ENCODE data around the gene CDCP1.
"Not testable (repeated sequence)": the region's sequence is repeated elsewhere in the genome, so short reads cannot be mapped to it uniquely, and the experiment has no call there.

CDCP1 gene

DNA sequence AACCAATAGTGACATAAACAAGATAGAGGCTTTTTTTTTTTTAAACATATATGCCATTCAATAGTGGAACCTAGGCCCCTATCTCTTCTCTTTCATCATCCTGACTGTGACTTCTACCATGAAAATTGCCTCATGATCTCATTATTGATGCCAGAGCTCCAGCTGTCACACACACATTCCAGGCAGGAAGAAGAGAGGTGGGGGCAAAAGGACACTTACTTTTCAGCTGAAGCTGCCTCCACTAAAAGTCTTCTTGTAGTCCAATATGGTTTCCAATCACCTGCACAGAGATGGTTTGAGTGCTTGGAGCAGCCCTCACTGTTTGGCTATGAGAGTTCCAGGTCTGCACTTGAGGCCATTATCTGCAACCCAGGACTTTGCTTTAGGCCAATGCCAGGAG lies 75.1 kb downstream of the CDCP1 start:
- Histone ChIP-seq H3K27ac (no peak overlapping the region), H3K4me3 (no peak overlapping the region)

DNA sequence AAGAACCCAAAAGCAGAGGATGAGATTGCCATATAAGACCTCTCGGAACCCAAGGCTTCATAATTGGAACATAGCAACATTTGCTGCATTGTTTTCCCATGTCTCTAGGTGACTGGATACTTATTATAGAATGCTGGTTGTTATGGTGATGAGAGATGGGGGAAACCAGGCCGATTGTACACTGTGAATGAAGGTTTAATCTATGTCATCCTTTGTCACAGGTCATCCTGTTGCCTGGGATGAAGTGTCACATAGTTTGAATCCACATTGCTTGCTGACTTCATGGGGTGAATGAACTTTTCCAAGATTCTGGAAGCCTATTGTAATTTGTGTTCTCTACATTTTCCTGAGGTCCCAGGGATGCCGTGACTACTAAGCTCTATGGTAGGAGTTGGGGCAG lies 78.2 kb downstream of the CDCP1 start:
- H3K27ac ChIP-seq, result no peak overlapping the region
- no peak overlapping the region for H3K4me3 ChIP-seq

DNA sequence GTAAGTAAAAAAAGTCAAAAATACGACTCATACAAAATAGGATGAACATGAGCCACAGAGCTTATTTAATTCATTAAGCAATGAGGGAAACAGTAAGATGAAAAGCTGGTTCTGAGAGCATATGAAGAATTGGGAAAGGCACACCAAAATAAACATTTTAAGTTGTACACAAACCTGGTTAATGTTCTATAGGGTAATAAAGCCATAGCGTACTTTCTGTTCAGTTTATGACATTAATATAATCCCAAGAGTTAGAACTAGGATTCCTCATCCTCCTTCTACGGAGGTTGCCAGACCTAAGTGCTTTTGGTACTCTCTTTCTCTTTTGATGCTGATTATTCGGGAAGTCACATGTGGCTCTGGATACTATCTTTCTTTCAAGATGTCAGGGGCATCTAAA lies 78.7 kb downstream of the CDCP1 start:
- Histone ChIP-seq H3K4me3 (no peak overlapping the region), H3K27ac (no peak overlapping the region)

DNA sequence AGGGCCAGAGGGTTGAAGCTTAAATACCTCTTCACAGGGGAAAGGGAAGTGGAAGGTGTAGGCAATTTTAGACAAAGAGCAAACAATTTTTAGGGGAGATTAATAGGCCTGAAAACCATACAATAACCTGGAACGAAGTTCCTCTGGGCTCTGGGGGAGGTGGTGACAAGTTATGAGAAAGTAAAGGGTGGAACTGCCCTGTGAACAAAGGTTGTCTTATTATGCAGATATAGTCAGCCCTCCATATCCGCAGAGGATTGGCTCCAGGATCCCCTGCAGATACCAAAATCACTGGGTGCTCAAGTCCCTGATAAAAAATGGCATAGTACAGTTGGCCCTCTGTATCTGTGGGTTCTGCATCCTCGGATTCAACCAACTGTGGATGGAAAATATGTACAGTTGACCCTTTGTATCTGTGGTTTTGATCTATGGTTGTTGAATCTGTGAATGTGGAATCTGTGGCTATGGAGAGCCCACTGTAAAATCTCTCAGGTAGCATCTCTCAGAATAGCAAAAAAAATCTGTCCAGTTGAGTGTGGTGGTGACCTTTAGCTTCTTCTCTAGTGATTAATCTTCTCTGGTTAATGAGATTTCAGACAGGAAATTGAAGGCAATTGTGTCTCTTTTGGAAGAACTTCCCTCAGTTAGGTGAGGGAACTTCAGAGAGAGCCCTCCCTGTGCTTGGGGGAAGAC lies 79.9 kb downstream of the CDCP1 start:
- H3K27ac ChIP-seq, result peak overlapping the region in 2 of 21 experiments; percentile 80 to 83
- H3K4me3 ChIP-seq, result no peak overlapping the region

DNA sequence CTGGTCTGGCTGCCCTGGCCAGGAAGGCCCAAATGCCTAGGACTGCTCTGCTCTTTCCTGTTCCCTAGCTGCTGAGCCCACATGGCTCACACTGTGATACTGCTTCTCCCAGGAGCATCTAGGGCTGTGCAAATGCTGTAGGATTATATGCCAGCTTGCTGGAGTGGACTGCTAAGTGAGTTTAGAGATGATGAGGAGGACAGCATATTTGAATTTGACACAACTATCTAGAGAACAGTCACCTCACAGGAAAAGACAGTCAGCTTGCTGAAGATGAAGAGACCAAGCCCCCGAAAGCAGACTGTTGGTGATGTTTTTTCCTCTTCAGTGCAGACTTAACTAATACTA lies 80.8 kb downstream of the CDCP1 start:
- H3K4me3 ChIP-seq, result no peak overlapping the region
- peak overlapping the region in 17 of 21 experiments; percentile 19 to 83 (median 62) for H3K27ac ChIP-seq

DNA sequence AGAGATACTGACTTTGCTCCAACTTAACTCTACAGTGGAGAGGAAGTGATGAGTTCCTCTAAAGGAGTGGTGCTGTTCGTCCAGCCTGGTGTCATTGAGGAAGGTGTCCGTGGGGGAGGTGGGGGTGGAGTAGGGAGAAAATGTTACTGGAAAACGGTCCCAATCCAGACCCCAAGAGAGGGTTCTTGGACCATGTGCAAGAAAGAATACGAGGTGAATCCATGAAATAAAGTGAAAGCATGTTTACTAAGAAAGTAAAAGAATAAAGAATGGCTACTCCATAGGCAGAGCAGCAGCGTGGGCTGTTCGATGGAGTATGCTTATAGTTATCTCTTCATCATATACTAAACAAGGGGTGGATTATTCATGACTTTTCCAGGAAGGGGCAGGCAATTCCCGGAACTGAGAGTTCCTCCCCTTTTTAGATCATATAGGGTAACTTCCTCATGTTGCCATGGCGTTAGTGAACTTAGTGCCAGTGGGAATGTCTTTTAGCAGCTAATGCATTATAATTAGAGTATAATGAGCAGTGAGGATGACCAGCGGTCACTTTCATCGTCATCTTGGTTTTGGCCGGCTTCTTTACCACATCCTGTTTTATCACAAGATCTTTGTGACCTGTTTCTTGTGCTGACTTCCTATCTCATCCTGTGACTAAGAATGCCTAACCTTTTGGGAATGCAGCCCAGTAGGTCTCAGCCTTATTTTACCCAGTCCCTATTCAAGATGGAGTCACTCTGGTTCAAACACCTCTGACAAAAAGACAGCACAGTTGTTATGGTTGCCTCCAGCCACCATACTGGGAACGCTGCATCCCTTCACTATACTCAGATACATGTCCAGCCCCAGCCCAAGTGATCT lies 81.4 kb downstream of the CDCP1 start:
- H3K27ac ChIP-seq, result peak overlapping the region in 18 of 21 experiments; percentile 12 to 83 (median 62)
- no peak overlapping the region for H3K4me3 ChIP-seq

DNA sequence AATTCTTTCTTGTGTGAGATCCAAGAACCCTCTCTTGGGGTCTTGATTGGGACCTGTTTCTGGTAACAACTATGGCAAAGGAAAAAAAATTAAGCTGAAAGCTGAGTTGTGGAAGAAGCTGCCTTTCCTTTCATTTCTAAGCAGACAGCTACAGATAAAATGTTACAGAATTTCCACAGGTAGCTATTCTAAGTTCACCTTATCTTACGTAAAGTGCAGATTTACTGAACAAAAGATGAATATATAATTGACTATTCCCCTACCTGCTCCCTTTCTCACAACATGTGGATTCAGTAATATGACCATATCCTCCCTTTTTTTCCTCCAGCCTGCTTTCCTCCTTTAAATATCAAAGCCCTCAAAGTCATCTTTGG lies 83.5 kb downstream of the CDCP1 start:
- peak overlapping the region in 13 of 21 experiments; percentile 7 to 83 (median 34) for H3K27ac ChIP-seq
- H3K4me3 ChIP-seq, result no peak overlapping the region

DNA sequence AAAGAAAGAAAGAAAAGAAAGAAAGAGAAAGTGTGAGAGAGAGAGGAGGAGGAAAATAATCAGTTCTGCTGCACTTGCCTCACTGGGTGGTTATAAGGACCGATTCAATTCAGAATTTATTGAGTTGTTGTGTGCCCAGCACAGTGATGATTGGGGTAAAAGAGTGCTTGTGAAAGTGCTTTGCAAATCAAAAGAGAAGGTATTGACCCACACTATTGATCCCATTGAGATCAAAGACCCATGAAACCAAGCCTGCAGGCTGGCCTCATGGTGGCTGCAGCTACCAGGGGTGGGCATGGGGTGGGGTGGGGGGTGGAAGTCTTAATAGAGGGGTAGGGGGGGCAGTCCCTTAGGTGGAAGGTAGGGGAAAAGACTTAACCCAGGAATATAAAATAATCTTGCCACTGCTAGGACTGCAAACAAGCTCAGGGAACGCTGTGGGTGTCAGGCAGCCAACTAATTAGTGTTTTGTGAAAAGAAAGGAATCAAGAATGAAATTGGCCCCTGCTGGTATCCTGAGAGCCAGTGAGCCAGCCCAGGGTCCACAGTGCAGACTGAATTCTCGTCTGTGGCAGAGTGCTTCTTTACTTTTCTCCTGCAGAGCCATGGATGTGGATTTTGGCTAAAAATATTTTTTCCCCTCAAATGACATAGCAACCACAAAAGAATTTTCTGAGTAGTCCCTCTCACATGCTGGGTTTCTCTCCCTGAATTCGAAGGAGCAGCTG lies 85.8 kb downstream of the CDCP1 start:
- Histone ChIP-seq H3K27ac (peak overlapping the region in 6 of 21 experiments; percentile 0 to 78 (median 40)), H3K4me3 (no peak overlapping the region)

DNA sequence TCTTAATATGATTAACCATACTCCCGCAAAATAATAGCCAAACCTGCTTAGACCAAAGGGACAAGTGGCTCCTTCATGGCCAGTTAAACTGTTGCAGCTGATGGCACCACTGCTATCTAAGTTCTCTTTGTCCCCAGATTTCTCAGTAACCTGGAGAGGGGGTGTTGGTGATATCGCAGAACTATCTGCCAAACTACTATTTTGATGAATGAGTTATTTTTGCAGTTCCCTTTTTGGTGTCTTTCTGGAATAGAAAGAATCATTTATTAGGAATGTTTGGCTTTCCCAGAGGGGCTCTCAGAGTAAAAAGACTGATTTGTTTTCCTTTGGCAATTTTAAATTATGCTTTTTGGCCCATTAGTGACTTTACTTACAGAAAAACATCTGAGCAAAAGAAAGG lies 87.0 kb downstream of the CDCP1 start:
- Histone ChIP-seq H3K4me3 (no peak overlapping the region), H3K27ac (peak overlapping the region in 1 of 21 experiments; percentile 34)

DNA sequence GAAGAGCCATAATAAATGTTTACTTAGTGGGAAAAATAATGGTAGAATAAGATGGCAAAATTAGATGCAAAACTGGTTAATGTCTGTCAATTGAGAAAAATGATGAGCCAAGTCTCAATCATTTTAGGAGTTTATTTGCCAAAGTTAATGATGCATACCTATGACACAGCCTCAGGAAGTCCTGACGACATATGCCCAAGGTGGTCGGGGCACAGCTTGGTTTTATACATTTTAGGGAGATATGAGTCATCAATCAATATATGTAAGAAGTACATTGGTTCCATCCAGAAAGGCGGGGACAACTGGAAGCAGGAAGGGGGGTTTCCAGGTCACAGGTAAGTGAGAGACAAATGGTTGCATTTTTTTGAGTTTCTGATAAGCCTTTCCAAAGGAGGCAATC lies 88.6 kb downstream of the CDCP1 start:
- H3K4me3 ChIP-seq, result no peak overlapping the region
- peak overlapping the region in 2 of 21 experiments; percentile 52 for H3K27ac ChIP-seq

DNA sequence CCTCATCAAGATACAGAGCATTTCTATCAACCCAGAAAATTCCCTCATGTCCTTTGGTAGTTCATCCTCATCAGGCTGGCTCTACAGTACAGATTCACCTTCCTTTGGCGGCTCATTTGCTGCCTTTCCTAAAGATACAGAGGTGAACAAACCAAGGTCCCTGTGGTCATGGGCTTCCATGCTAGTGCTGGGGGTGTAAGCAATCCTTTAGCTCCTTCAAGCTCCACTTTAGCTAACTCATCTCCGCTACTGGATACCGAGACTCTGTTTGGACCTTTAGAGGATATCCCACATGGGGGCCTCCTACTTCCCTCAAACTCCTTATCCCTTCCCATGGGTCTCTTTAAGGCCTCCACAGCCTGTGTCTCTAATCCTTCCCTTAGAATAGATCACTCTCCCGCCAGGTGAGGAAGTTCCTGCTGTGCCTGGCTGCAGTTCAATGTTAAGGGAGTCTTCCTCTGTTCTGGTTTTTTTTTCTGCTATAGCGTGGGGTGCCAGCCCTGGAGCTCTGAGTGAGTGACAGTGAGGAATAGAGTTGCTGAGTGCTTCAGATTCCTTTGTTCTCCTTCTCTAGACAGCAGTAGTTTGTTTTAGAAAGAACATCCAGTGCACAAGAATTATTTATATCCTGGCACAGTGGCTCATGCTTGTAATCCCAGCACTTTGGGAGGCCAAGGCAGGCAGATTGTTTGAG lies 89.4 kb downstream of the CDCP1 start:
- Histone ChIP-seq H3K4me3 (no peak overlapping the region), H3K27ac (peak overlapping the region in 6 of 21 experiments; percentile 29 to 69 (median 44))

DNA sequence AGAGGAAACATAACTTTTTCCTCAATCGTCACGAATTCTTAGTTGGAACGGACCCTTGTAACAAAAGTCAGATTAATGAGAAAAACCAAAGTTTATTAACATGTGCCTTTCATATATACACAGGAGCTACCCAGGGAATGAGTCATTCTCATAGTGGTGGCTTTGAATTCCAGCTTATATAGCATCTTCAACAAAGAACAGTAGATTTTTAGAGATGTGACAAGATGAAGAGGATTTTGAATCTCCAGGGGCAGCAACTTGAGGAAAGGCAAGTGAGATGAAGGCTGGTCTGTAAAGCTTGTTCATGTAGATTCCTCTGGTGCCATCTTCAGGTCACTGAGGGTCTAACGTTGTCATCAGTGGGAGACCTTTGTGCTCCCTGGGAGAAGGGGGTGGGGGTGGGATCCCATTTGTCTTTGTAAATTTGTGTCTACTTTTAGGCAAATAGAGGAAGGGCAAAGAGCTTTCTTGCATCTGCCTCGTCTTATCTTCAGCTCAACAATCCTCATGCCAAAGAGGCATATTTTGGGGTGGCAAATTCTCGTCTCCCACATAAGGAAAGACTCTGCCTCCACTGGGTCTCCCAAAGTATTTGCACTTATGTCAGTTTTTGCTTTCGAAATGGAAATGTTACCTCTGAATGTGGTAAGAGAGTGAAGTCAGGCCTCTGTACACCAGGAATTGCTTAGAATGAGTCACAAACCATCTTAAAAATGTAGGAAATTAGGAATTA lies 90.6 kb downstream of the CDCP1 start:
- peak overlapping the region in 8 of 21 experiments; percentile 27 to 72 (median 44) for H3K27ac ChIP-seq
- H3K4me3 ChIP-seq, result no peak overlapping the region

DNA sequence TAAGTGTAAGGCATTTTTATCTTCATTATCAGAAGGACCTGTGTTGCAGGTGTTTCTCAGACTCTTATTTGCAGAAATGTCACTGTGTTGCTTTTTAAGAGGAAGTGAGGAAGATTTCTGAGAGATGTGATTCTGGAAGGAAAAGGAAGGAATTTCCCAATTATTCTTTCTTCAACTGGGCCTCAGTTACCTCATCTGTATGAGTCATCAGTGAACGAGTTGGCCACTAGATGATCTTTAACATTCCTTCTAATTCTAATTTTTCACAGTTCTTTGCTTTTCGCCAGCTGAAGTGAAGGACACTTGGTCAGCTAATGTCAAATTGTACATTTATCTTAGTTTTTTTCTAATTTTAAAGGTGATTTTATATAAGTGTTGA lies 91.2 kb downstream of the CDCP1 start:
- H3K4me3 ChIP-seq, result no peak overlapping the region
- H3K27ac ChIP-seq, result peak overlapping the region in 8 of 21 experiments; percentile 27 to 72 (median 44)

DNA sequence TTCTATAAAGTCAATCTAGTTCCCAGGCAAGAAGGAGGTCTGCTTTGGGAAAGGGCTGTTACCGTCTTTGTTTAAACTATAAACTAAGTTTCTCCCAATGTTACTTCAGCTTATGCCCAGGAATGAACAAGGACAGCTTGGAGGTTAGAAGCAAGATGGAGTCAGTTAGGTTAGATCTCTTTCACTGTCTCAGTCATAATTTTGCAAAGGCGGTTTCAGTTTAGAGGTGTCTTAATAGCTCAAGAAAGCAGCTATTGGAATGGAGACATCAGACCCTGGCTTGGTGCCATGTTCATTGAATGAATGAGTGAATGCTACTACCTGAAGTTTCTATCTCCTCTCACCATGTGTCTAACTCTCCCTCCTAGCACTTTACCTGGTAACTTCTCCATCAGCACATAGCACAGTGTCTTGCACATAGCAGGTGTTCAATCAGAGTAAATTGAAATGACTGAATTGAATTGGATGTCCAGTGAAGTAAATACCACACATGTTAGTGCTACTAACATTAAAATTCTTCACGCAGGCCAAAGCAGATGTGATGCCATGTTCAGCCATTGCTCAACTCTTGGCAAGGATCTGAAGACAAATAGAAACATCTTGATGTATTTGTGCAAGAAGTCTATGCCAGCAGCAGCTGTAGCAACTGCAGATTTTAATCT lies 91.9 kb downstream of the CDCP1 start:
- H3K27ac ChIP-seq, result peak overlapping the region in 3 of 21 experiments; percentile 14 to 32 (median 24)
- no peak overlapping the region for H3K4me3 ChIP-seq

DNA sequence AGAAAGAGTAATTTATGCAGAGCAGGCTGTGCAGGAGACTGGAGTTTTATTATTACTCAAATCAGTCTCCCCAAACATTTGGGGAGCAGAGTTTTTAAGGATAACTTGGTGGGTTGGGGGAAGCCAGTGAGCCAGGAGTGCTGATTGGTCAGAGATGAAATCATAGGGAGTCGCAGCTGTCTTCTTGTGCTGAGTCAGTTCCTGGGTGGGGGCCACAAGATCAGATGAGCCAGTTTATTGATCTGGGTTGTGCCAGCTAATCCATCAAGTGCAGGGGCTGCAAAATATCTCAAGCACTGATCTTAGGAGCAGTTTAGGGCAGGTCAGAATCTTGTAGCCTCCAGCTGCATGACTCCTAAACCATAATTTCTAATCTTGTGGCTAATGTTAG lies 92.4 kb downstream of the CDCP1 start:
- not testable (repeated sequence) for H3K4me3 ChIP-seq
- peak overlapping the region in 1 of 21 experiments; percentile 14 for H3K27ac ChIP-seq

DNA sequence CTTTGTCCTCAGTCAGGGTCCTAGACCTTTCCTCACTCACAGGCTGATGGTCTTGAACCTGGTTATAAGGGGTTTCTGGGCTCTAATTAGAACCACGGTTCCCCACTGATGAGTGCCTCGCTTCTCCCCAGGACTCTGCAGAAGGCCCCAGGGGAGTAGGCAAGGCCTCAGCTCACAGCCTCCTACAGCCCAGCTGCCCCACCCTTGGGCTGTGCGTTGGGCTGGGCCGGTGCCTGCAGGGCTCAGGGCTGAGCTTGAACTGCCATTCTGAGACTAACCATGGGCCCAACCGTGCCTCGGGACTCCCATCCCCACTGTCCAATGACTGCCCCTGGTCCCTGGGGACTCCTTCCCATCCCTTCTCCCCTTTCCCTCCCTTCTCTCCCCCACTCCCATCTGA lies 94.5 kb downstream of the CDCP1 start:
- Histone ChIP-seq H3K4me3 (no peak overlapping the region), H3K27ac (no peak overlapping the region)

DNA sequence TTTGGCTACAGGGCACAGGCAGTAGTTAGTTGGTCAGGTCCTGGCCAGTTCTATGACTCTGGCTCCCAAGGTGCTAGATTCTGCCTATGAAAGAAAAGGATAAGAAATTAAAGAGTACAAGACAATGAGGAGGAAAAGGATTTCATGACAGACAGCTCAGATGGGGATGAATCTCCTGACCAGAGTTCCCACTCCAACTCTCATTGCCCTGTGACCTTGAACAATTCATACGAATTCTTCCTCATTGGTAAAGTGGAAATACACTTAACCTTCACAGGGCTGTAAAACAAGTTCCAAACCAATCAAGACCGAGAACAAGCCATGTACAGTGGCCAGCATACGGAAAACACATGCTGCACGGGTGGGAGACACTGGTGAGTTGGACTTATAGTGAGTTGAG lies 96.4 kb downstream of the CDCP1 start:
- no peak overlapping the region for H3K27ac ChIP-seq
- H3K4me3 ChIP-seq, result no peak overlapping the region

DNA sequence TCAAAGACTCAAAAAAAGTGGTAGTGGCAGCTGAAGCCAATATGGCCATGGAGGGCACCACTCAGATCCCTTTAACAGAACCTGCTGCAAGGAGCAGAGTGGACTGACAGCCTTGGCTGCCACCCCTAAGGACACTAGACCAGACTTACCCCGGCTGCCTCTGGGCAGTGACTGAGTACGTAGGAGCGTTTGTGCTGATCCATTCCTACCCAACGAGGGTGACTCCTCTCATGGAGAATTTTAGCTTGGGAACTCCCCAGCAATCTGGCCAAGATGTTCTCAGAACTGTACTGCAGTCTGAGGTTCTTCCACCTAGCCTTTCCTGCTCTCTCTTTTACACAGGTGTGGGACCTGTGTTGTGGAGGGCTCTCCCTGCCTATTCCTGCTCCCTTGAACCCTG lies 97.9 kb downstream of the CDCP1 start:
- Histone ChIP-seq H3K27ac (no peak overlapping the region), H3K4me3 (no peak overlapping the region)
